ENCODE results near the gene CEACAM1.
"Not testable (repeated sequence)": the region's sequence is repeated elsewhere in the genome, so short reads cannot be mapped to it uniquely, and the experiment has no call there.

Gene CEACAM1

DNA sequence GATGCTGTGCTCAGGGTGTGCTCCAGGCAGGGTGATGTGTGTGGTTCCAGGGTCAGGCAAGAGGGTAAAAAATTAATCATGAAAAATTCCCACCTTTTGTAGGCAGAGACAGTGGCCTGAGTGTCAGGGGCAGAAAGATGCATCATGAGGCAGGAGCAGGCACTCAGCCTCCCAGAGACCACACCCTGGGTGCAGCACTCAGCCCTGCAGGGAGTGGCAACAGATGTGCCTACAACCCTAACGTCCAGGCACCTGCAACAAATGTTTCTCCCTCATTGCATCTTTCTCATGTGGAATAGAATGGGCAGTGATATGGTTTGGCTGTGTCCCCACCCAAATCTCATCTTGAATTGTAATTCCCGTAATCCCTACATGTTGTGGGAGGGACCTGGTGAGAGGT lies 19.6 kb upstream of the CEACAM1 start:
- TF ChIP-seq, protein P1, sequence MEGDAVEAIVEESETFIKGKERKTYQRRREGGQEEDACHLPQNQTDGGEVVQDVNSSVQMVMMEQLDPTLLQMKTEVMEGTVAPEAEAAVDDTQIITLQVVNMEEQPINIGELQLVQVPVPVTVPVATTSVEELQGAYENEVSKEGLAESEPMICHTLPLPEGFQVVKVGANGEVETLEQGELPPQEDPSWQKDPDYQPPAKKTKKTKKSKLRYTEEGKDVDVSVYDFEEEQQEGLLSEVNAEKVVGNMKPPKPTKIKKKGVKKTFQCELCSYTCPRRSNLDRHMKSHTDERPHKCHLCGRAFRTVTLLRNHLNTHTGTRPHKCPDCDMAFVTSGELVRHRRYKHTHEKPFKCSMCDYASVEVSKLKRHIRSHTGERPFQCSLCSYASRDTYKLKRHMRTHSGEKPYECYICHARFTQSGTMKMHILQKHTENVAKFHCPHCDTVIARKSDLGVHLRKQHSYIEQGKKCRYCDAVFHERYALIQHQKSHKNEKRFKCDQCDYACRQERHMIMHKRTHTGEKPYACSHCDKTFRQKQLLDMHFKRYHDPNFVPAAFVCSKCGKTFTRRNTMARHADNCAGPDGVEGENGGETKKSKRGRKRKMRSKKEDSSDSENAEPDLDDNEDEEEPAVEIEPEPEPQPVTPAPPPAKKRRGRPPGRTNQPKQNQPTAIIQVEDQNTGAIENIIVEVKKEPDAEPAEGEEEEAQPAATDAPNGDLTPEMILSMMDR (IDR thresholded peaks at IDR 0.05; ENCODE audit: insufficient read depth, missing control alignments), result no peak
- no peak for DNase-seq (ENCODE audit: insufficient read length, low spot score)
- no peak for FAIRE-seq

DNA sequence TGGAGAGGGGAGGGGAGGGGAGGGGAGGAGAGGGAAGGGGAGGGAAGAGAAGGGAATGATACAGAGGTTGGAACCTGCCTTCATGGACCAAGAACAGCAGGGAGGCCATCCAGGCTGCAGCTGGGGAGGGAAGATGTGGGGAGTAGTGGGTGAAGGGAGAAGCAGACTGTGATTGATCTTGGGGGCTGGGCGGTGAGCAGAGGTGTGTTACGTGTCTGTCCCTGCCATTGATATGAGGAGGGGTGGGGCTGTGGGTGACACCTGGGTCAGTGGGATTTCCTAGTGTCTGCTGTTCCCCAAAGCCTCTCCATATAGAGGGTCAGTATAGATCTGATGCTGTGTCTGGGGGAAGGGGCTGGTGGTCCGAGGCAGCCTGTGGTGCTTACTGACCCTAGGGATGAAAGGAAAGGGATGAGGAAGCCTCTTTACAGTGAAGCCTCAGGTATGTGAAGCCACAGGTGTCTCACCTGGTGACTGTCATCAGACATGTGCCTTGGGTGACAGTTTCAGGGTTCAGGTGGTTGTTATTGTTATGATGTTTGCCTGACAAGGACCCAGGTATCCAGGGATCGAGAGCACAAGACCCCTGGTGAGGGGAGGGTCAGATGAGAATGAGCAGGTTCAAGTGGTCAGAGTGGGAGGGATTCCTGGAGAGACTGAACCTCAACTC lies 18.7 kb upstream of the CEACAM1 start:
- FAIRE-seq, result no peak
- no peak for DNase-seq (ENCODE audit: insufficient read length, low spot score)
- TF ChIP-seq, protein P1 (IDR thresholded peaks at IDR 0.05; ENCODE audit: insufficient read depth, missing control alignments), result no peak

DNA sequence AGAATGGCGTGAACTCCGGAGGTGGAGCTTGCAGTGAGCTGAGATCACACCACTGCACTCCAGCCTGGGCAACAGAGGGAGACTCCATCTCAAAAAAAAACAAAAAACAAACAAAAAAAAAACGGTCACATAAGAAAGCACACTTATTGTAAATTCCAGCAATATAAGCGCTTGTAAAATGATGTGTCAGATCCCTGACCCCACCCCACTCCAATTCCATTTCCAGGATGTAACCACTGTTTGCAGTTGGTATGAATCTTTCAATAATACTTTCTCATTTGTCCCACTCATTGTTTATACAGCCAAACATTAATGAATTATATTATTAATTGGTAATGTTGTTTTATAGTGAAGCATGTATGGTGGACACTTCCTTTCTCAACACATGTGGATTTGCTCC lies 15.9 kb upstream of the CEACAM1 start:
- TF ChIP-seq, protein P1 (IDR thresholded peaks at IDR 0.05; ENCODE audit: insufficient read depth, missing control alignments), result no peak
- FAIRE-seq (no peak), DNase-seq (ENCODE audit: insufficient read length, low spot score) (no peak)

DNA sequence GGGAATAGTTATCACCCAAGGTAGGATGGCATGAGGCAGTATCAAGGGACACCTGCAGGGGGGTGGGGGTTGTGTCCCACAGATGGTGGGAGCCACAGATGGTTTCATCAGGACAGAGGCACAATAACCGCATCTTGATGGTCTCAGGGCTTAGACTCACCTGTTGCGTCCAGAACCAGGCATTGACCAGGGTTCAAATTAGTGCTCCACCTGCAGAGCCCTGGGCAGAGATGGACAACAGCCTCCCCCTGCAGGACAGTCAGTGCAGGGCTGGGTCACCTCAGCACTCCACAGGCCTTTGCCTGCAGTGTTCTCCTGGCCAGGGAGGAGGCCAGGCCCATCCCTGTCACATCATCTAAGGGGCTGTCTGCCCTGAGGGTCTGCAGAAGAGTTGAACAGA lies 14.5 kb upstream of the CEACAM1 start:
- TF ChIP-seq, protein P1 (IDR thresholded peaks at IDR 0.05; ENCODE audit: insufficient read depth, missing control alignments), result no peak
- FAIRE-seq, result no peak
- DNase-seq (ENCODE audit: insufficient read length, low spot score), result no peak

DNA sequence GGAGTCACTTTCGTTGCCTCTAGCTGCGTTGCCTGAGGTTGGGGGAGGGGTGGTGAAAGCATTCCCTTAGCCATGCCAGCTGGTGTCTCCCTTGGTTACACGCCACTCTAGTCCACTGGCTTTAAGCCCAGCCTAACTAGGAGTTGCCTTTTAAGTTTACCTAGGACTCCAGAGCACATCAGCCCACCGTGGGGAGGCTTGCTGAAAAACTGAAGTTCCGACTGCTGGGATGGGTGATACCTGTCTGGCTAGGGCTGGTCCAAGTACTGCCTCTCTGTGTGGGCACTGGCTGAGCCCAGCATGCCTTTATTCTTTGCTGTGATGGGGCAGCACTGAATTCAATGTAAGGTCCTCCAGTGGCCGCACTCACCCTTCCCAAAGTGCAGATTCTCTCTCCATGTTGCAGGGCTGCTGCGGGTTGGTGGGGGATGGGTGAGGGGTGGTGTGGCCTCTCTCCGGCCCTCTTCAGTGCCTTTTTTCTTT lies 11.8 kb upstream of the CEACAM1 start:
- FAIRE-seq (no peak), DNase-seq (ENCODE audit: insufficient read length, low spot score) (no peak)
- TF ChIP-seq, protein P1 (IDR thresholded peaks at IDR 0.05; ENCODE audit: insufficient read depth, missing control alignments), result no peak

DNA sequence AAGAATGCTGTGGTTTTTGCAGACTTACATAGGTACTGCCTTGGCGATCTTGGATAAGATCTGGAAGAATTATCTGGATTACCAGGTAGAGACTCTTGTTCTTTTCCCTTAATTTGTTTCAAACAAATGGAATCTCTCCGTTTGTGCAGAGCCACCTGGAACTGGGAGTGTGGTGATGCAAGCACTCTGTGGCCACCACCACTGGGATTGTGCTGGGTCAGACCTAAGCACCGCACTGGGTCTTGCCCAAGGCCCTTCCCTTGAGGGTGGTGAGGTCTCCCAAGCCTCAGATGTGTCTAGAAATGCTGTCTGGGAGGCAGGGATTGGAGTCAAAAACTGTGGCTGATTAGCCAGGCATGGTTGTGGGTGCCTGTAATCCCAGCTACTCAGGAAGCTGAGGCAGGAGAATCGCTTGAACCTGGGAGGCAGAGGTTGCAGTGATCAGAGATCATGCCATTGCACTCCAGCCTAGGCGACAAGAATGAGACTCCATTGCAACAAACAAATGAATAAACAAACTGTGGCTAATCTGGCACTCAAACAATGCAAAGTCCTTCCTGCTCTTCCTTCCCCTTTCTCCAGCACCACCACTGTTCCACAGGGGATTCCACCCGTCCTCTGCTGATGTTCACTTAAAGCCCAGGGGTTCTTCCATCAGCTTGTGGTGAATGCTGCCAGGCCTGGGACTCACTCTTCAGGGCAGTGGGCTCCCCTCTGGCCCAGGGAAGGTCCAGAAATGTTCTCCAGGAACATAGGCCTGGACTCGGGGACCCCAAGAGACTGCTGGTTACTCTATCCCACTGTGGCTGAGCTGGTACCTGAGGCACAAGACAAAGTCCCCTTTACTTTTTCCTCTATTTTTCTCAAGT lies 10.8 kb upstream of the CEACAM1 start:
- FAIRE-seq (no peak), DNase-seq (ENCODE audit: insufficient read length, low spot score) (no peak)
- TF ChIP-seq, protein P1 (IDR thresholded peaks at IDR 0.05; ENCODE audit: insufficient read depth, missing control alignments), result no peak

DNA sequence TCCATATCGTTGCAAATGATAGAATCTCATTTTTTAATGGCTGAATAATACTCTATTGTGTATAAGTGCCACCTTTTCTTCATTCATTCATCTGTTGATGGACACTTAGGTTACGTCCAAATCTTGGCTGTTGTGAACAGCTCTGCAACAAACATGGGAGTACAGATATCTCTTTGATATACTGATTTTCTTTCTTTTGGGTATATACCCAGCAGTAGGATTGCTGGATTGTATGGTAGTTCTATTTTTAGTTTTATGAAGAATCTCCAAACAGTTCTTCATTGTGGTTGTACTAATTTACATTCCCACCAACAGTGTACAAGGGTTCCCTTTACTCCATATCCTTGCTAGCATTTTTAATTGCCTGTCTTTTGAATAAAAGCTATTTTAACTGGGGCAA lies 7.0 kb upstream of the CEACAM1 start:
- not testable (repeated sequence) for DNase-seq (ENCODE audit: insufficient read length, low spot score); FAIRE-seq
